Globus pallidus (tissue), 1 donor: ENCODE results near the gene PANK4.

Source experiments
- DNase-seq: peaks from one replicate; pipeline ENCODE4 v3.0.0-alpha.2; 2015; ENCODE audit warnings: low spot score

The PANK4 gene

GRCh38 chr1:2476061-2476999 is 50.1 kb downstream of the PANK4 start, which contains the start of gene PLCH2:
TSS of gene PLCH2 (plus strand) at chr1:2476289. CDS start at chr1:2476589, 300 bp downstream.
- no peak for DNase-seq

- DNase-seq, result no peak
Measured at GRCh38 chr1:2475571-2475970, 50.8 kb downstream of the PANK4 start.

- no peak for DNase-seq
Measured at GRCh38 chr1:2474933-2475371, 51.4 kb downstream of the PANK4 start.

GRCh38 chr1:2474104-2474844 is 52.1 kb downstream of the PANK4 start:
- no peak for DNase-seq

- no peak for DNase-seq
Measured at GRCh38 chr1:2473198-2473597, 53.2 kb downstream of the PANK4 start.

GRCh38 chr1:2472561-2473177 is 53.7 kb downstream of the PANK4 start:
- no peak for DNase-seq

GRCh38 chr1:2472109-2472508 is 54.3 kb downstream of the PANK4 start:
- DNase-seq, result no peak

- no peak for DNase-seq
Measured at GRCh38 chr1:2471587-2472001, 54.8 kb downstream of the PANK4 start.

GRCh38 chr1:2471159-2471471 is 55.3 kb downstream of the PANK4 start:
- DNase-seq, result no peak

- DNase-seq, result no peak
Measured at GRCh38 chr1:2470290-2471158, 55.9 kb downstream of the PANK4 start.

- no peak for DNase-seq
Measured at GRCh38 chr1:2469103-2469940, 57.1 kb downstream of the PANK4 start.

- no peak for DNase-seq
Measured at GRCh38 chr1:2468540-2468939, 57.9 kb downstream of the PANK4 start.

GRCh38 chr1:2468041-2468472 is 58.3 kb downstream of the PANK4 start:
- no peak for DNase-seq

- DNase-seq, result no peak
Measured at GRCh38 chr1:2466958-2467554, 59.3 kb downstream of the PANK4 start.

GRCh38 chr1:2466270-2466665 is 60.1 kb downstream of the PANK4 start:
- DNase-seq, result no peak

GRCh38 chr1:2465371-2466269 is 60.8 kb downstream of the PANK4 start:
- no peak for DNase-seq

- DNase-seq, result no peak
Measured at GRCh38 chr1:2463396-2463795, 63.0 kb downstream of the PANK4 start.

GRCh38 chr1:2462819-2463218 is 63.6 kb downstream of the PANK4 start:
- DNase-seq, result no peak
